HG03469 (cell line): ENCODE data around the gene SH3BP5L.

Experiments
- ATAC-seq: cut with Tn5 transposase; IDR thresholded peaks from one replicate; pipeline ENCODE4 v1.9.1; 2021; ENCODE audit warnings: mild to moderate bottlenecking, moderate library complexity, moderate number of reproducible peaks; ENCODE audit not compliant: unreplicated experiment

SH3BP5L gene

DNA sequence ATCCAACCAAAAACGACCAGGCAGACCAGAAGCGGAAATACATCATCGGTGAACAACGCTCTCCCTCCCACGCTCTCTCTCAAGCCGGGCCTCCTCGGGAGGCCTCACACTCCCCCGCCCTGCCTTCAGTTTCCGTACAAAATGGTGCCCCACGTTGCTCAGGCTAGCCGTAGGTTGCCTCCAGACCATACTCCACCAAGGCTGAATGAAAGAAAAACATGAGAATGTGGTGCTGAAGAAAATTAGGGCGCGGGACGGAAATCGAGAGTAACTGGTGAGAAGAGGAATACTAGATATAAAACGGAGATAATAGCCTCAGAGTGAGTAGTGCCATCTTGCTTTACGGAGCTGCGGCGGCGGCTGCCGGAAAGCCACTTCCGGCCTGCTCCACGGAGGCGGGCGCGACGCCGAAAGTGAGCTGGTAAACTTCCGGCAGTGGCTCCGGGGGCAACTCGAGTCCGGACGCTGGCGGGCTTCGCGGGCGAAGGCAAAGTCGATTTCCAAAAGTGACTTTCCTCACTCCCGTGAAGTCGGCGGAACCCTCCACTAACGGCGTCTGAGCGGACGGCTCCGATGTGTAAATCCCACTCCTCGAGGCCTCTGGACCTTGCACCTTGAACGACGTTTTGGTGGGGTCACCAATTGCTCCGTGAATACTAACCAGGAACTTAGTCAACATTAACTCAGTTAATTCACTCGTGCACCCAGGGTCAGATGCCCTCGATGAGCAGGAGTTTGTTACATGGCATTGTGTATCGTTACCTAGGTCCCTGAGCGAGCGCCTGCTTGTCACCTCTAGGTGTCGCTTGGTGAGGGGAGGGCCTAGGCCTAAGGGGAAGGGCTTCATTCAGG lies at the start of gene SH3BP5L:
Gene SH3BP5L (minus strand): TSS at position 7 of the 852 bp plus-strand sequence. CDS start 980 bp downstream, outside the sequence.
- peak; percentile 82 for ATAC-seq

DNA sequence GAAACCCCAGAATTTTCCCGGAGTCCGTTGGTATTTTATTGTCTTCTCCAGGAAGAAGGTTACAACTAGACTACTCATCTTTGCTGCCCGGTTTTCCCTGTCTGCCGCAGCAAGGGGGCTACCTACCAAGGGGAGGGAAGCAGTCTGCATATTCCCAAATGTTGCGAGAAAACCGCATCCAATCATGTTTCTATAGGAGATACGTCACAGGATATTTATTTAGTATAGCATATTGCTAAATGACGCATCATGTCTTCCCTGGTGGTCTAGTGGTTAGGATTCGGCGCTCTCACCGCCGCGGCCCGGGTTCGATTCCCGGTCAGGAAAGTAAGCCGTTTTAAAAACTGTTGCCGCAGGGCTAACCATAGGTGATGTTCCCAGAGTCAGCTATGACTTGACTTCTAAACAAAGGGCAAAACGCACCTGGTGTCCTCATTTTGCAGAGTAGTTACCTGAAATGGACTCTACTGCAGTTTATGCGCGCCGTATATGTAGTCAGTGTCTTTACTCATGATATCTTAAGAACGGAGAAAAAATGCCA lies 48.3 kb upstream of the SH3BP5L start:
- ATAC-seq: peak; percentile 54

DNA sequence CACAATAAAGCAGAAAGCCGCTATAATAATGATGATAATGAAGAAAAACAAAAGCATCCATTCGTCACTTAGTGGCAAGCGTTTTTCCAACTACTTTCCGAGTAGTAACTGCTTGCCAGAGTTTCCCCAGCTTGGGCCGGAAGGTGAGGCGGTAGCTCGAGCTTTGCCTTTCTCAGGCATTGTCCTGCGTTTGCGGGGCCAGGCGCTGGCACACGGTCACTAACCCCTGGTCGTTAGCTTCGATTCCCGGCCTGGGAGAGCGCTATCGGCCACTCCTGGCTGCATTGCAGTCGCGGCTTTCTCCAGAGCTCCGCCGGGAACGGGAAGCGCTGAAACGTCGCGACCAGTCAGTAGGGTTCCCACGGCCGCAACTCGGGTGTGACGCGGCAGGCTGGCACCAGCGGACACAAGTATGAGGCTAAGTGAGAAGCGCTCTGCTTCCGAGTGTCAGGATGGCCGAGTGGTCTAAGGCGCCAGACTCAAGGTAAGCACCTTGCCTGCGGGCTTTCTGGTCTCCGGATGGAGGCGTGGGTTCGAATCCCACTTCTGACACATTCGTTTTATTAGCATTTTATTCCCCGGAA lies 47.8 kb upstream of the SH3BP5L start:
- ATAC-seq: peak; percentile 64

DNA sequence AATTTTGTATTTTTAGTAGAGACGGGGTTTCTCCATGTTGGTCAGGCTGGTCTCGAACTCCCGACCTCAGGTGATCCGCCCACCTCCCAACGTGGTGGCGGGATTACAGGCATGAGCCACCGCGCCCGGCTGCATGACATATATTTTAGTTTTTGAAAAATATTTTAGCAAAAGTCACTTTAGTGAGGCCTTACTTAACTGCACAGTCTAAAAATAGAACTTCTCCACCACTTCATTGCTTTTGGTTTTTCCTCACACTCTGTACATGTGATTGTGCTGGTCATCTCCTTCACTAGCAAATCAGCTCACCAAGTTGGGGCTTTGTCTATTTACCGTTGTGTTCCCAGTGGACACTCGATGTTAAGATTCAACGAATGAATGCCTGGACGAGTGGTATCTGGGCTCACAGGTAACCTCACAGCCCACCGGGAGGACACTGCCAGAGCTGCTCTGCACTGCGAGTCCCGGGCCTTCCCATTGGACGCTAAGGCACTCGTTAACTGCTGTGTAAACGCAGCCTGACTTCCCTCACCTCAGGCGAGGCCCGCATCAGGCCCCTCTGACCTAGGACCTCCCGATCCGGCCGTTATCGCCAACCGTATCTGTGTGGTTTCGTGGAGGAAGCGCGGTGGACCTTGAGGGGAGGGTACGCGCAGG lies 47.2 kb upstream of the SH3BP5L start:
- ATAC-seq: peak; percentile 20

DNA sequence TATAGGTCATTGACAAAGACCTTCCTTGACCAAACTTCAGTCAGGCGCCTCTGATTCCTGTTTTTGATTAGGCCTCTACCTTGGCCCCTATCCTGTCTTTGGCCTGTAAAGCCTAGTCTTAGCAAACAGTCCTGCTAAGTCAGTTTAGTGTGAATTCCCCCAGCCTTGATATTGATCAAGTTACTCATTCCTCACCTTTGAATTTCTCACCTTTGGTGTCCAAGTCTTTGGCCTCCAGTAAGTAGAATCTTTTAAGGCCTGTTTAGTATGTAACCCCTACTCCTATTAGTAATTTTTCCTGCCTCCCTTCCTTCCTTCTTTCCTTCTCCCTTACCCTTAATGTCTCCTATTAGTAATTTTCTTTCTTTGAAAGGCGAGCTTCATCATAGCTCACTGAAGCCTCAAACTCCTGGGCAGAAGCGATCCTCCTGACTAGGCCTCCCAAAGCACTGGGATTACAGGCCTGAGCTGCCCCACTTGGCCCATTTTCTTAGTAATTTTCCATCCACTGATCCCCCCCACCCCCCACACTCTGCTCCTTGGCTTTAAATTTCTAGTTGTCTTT lies 46.2 kb upstream of the SH3BP5L start:
- ATAC-seq: no peak

DNA sequence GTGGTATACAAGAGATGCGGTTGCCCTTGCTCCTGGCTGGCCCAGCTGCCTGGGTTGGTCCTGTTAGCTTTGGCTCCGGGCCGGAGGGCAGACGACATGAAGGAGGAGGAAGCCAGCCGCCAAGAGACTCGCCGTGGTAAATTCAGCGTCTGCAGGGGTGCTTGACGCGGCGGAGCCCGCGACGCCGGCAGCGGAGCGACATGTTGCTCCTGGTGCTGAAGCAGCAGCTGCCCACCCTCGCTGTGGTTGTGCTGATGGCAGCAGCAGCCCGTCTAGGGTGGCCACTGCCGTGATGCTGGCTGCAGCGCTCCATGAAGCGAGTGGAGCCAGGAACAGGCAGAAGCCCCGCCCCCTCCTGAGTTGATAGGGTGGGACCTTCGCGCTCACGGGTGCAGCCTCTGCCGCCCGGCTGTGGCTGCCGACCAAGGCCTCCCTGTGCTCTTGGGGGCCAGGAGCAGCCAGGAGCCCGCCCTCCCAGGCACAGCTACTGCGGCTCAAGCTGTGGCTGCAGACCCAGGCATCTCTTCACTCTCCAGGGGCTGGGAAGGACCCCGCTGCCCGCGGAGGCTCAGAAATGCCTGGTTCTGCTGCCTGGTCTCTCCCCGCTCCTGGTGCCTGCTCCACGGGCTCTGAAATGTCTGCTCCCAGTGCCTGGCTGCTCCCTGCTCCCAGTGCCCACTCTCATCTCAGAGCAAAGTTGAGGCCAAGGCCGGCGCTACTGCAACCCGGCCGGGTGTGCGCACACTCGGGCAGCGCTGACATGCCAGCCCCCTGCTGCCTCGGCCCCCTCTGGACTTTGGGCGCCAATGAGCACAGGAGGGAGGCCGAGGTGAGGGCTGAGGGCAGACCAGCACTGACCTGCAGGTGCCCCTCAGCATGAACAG lies 37.5 kb upstream of the SH3BP5L start:
- ATAC-seq: peak; percentile 53

DNA sequence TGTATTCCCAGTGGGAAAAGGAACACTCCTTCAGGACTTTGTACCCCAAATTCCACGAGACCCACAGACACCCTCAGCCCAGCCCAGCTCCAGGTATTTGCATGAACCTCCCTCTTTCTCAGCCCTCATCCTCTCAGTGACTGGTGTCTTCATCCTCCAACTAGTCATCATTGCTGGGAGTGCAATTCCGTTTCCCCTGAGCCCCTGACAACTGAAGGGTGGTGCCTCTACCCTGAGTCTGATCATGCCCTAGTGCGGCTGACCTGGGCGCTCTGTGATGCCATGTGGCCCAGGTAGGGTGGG lies 36.9 kb upstream of the SH3BP5L start:
- ATAC-seq: no peak

DNA sequence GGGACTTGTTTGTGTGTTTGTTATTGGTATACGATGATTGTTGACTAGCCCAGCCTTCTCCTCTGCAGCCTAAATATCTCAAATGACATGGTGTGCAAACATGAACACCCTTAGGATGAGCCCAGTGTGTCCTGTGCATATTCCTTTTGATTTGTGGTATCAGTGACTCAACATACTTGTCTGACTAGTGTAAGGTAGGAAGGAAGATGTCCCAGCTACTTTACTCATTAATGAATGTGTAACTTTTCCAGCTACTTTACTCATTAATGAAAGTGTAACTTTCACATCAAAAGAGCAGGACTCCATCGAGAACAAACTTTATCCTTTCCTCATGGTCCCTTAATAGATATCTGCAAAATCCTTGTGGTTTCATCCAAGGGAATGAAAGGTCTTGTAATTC lies 35.9 kb upstream of the SH3BP5L start:
- no peak for ATAC-seq

DNA sequence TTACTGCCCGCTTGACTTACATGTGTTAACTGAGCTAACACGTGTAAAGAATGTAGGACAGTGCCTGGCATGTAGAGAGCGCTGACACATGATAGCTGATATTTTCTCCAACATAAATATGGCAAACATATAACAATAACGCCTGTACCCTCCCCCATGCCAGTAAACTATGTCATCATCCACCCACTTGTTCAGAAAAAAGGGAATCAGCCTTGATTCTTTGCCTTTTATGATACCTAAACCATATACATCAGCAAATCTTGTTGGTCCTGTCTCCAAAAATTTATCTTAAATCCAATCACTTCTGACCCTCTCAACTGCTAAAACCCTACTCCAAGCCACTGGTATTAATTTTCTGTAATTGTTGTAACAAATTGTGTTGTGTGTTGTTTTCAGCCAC lies 34.3 kb upstream of the SH3BP5L start:
- ATAC-seq: no peak

DNA sequence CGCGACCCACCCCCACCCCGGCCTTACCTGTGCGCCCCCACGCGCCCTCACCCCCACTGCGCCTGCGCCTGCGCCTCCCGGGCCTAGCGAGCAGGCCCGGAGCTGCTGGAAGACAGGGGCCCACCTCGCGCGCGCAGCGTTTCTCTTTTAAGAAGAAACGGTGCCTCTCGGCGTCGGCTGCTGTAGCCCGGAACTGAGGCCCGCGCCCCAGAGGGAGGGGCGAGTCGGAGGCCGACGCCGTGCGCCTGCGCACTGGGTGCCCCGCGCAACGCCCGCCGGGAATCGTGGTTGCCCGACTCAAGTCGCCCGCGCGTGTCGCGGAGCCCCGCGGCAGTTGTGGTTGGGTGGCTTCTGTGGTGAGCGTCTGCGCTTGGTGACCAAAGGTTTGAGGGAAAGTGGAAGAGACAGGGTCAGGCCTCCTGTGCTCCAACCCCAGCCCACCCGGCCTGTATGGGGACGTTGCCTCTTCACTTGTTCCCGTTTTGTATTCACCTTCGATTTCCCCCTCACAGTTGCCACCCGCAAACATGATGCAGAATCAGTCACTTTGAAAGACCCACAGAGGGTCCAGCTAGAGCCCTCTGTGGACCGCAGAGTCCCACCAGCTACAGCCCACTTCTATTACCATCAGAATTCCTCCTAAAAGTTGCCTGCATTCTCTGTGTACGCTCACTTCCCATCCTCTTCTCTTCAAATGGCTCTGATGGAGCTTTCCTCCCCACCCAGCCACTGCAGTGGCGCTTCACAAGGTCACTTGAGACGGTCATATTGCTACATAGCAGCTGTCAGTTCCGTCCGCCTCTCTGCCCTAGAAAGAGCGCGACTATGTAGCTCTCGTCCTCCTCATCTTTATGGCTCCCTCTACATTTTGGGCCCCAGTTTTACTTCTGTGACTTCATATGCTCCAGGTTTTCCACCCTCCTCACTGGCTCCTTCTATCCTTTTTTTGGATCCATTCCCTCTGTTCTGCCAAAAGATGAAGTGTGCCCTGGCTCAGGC lies 33.5 kb upstream of the SH3BP5L start, which contains the start of gene ZNF692:
Gene ZNF692 (minus strand): TSS at position 195 of the 999 bp plus-strand sequence. CDS start 776 bp downstream, outside the sequence.
- peak; percentile 72 for ATAC-seq

DNA sequence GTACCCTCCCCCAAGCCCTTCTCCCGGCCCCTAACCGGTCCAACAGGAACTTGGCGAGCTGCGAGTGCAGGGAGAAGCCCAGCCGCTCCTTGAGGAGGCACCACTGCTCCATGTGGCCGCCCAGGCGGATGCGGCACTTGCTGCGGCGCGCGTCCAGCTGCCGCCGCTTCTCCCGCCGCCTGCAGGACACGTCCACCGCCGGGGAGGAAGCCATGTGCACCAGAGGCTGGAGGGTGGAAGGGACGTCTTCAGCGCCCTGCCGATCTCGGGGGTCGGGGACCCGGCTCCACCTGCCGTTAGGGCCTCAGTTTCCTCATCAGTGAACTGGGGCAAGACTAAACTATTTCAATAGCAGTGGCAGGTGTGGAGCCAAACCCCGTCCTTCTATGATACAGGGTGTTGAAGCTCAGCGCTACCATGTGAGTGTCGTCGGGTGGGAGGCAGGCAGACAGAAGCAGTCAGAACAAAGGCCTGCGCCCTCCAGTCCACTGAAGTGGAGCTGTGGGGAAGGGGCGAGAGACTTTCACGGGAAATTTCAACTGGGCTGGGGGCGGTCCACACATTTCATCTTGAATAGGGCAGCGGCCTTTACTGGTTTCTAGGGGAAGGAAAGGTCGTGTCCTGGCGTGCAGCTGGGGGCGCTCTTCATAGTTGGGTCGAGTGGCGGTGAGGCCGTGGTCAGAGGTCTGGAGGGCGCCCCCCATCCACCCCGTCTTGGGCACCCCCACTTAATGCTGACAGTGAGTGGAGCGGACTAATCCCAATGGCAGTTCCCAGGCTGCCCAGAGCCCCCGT lies 32.6 kb upstream of the SH3BP5L start:
- peak; percentile 5 for ATAC-seq

DNA sequence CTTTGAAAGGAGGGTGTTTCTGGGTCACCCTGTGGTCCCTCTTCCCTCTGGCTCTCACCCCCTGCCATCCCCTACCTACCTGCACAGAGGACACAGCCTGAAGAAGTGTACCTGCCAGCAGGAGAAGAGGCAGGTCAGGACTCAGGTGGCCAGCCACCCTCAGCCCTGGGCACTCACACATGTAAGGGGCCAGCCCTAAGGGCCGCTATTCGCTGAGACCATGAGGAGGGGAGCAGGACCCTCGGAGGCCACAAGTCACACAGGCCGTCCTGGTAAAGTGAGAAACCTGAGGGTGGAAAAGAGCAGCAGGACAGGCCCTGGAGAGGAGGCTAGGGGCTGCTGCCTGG lies 32.0 kb upstream of the SH3BP5L start:
- no peak for ATAC-seq

DNA sequence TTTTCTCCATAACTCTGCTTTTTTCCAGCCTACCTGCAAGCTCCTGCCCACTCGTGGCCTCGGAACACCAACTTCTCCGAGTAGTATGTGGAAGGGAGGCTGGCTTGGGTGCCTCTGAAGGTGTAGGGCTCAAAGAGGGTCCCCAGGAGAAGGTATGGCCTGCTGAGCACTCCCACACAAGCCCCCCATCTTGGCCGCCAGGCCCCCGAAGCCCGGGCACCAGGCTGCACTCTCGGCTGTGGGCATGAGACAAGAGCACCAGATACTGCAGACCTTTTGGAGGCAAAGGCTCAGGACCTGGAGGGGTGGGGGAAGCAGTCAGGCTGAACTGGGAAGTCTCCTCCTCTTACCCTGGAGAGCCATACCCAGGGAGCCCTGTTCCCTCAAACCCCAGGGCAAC lies 31.5 kb upstream of the SH3BP5L start:
- no peak for ATAC-seq

DNA sequence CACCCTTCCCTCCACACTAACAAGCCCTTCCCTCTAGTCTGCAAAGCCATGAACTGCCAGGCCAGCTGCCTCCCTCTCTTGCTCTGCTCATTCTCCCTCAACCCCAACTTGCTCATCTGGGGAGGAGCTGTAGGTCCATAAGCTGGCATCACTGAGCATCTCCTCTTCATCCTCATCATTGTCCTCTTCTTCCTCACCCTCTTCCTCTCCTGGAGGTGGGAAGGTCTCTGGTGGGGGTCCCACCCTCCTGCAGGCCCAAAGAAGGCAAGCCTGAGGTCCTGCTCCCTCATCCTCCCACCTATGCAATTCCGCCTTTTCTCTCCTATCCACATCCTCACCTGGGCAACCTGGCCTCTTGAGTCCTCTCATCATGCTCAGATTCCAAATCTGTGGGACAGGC lies 30.5 kb upstream of the SH3BP5L start:
- ATAC-seq: no peak

DNA sequence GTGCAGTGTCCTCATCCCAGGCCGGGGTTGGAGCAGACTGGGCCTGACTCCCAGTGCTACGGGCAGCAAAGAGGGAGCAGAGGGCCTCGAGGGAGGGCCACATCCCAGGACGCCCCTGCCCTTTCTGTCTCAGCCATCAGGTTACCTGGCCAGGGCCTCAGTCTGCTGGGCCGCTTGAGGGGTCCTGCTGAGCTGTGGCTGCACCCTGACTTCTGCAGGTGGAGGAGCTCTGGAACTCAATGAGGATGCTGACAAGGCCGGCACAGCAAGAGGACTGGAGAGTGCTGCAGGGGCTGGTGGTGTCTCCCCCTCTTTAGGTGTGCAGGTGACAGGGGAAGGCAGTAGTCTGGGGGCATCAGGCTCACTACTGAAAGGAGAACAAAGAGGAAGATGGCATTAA lies 29.9 kb upstream of the SH3BP5L start:
- no peak for ATAC-seq

DNA sequence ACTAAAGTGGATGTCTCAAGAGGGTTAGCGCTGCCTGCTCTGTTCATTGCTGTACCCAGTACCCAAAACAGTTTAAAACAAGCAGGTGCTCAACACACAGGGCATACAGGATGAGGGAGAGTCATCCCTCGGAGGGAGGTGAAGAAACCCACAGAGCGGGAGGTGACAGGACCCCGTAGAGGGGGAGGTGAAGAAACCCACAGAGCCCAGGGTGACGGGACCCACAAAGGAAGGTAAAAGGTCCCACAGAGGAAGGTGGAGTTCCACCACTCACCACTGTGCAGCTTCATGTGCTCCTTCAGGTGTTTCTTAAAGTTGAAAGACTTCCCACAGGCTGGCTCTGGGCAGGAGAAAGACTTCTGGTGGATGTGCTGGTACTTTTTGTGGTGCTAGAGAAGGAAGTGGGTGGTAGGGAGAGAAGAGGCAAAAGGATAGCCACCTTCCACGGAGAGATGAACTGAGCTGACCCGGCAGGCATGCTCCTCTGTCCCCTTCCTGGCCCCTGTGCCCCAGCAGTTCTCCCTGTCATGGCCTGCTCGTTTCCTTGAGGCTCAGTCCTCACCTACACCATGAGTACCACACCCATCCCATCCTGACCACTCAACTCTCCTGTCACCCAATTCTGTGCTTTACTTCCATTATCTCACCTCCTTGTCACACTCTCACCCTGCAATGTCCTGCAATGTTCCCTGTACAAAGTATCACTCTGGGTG lies 28.1 kb upstream of the SH3BP5L start:
- no peak for ATAC-seq

DNA sequence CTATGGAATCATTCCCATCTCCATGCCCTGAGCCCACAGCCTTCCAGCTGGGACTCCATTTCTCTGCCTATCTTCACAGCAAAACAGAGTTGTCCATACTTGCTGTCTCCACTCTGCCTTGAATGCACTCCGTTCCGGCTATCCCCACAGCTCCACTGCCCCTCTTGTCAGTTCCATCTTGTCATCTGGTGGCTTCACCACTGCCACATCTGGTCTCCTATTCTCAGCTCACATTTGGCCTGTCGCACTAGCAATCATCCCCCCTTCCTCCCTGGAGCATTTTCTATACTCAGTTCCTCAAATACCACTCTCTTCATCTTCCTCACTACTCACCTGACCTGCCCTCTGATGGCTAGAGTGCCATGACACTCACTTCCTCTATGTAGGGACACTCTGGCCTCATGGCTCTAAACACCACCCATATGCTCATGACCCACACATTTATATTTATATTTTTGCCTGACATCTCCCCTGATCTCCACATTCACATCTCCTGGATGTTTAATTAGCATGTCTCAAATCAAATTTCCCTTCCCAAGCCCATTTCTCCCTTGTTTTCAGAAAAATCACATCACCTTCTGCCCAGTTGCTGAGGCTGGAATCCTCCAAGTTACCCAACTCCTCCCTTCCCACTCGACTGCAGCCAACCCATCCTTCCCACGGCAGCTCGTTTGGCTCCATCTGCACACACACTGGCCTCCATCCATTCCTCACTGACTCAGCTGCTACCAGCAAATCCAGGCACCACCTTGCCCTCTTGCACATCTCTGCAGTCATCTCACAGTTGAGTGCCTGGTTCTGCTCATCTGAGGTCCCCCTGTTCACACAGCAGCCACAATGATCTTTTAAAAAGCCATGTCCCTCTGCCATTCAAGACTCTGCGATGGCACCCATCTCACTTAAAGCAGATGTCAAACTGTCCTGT lies 27.0 kb upstream of the SH3BP5L start:
- ATAC-seq: no peak
